PC-9 (cell line): ENCODE data around the gene NAPB.

Experiments
- EZH2 ChIP-seq: fragments of 200-600 bp; sonication (generic); IDR thresholded peaks from 2 replicates; pipeline ENCODE4 v1.8.0; 2017; ENCODE audit warnings: antibody characterized with exemption, low read depth
- TF ChIP-seq, protein P1 (sequence below): fragments of 200-600 bp; sonication (generic); conservative IDR thresholded peaks from 2 replicates; pipeline ENCODE4 v1.6.1; 2017; ENCODE audit warnings: mixed run types, antibody characterized with exemption, mild to moderate bottlenecking, moderate library complexity

DNA sequence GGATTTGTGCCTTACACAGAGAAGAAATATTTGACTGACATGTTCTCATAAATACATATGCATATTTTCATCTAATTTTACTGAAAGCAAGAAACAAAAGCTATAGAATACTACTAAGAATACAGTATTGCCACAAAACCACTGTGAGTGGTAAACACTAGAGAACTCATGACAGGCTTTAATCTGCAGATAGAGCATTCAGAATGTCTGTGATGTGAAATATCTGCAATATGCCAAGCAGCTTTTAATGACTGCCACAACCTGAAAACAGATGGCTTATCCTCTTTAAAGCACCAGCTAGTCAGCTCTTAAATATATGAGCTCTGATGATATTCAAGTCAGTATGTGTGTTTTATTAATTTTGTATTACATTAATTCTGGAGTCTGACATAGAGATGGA lies 3.4 kb downstream of the NAPB start:
- TF ChIP-seq EZH2, result no peak
- TF ChIP-seq, protein P1, sequence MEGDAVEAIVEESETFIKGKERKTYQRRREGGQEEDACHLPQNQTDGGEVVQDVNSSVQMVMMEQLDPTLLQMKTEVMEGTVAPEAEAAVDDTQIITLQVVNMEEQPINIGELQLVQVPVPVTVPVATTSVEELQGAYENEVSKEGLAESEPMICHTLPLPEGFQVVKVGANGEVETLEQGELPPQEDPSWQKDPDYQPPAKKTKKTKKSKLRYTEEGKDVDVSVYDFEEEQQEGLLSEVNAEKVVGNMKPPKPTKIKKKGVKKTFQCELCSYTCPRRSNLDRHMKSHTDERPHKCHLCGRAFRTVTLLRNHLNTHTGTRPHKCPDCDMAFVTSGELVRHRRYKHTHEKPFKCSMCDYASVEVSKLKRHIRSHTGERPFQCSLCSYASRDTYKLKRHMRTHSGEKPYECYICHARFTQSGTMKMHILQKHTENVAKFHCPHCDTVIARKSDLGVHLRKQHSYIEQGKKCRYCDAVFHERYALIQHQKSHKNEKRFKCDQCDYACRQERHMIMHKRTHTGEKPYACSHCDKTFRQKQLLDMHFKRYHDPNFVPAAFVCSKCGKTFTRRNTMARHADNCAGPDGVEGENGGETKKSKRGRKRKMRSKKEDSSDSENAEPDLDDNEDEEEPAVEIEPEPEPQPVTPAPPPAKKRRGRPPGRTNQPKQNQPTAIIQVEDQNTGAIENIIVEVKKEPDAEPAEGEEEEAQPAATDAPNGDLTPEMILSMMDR, result no peak
